A549 (cell line): ENCODE data around the gene CLIC5. TPM values are rescaled to one million over a fixed set of nuclear protein-coding genes. Genes with fewer than 3 reads are reported as not detected.

Experiments
- ATAC-seq, 2 experiments: fragments of 200-7000 bp in 1 of 2; fragments of >200 bp in 1 of 2; cut with Nextera tagmentation in 1 of 2; cut with Tn5 transposase in 1 of 2; 3 replicates each; pipeline versions ENCODE4 v1.8.0 to v1.9.1; 2018 to 2020; ENCODE audit warnings: mild to moderate bottlenecking in 1 of 2, moderate library complexity in 1 of 2
- CTCF ChIA-PET: fragments of 300-600 bp; sonication (Branson Sonifier 250); formaldehyde crosslinking; extraction: SDS; loops from one replicate; lab custom pipeline; 2021; ENCODE audit warnings: antibody characterized with exemption, inconsistent platforms; lab: Yijun Ruan, JAX
- POLR2A ChIA-PET: fragments of 350-600 bp; formaldehyde crosslinking; extraction: SDS; loops from one replicate; lab custom pipeline; 2021; ENCODE audit warnings: antibody characterized with exemption, inconsistent platforms; lab: Yijun Ruan, JAX
- DNase-seq, 2 experiments: peaks; one replicate each; pipeline versions ENCODE4 v3.0.0 to v3.0.0-alpha.2; 2011 to 2016; ENCODE audit warnings: low read depth in 1 of 2, low spot score in 1 of 2
- FAIRE-seq: peaks from 2 replicates; lab custom pipeline; 2011; peaks lifted over from hg19 to GRCh38; lab: Jason Lieb, UNC
- H3K27ac ChIP-seq, 2 experiments: fragments of >200 bp; sonication (Bioruptor Twin); formaldehyde crosslinking; 3 replicates each; pipeline ENCODE4 v1.5.1; 2016 to 2017
- H3K4me1 ChIP-seq: fragments of >200 bp; sonication (Bioruptor Twin); formaldehyde crosslinking; 3 replicates; pipeline ENCODE4 v1.6.1; 2016
- H3K4me2 ChIP-seq: fragments of >200 bp; sonication (Bioruptor Twin); formaldehyde crosslinking; 3 replicates; pipeline ENCODE4 v1.6.1; 2016
- H3K4me3 ChIP-seq: fragments of >200 bp; sonication (Bioruptor Twin); formaldehyde crosslinking; 3 replicates; pipeline ENCODE4 v1.5.1; 2016
- H3K9me3 ChIP-seq: fragments of >200 bp; sonication (Bioruptor Twin); formaldehyde crosslinking; 3 replicates; pipeline ENCODE4 v1.6.1; 2016
- CBX2 ChIP-seq: fragments of 200-600 bp; sonication (generic); IDR thresholded peaks from 2 replicates; pipeline ENCODE4 v1.6.1; 2016; ENCODE audit warnings: low read depth, mild to moderate bottlenecking, borderline replicate concordance
- CBX8 ChIP-seq: fragments of 200-600 bp; sonication (generic); IDR thresholded peaks from 2 replicates; pipeline ENCODE4 v1.6.1; 2016
- EHF ChIP-seq: fragments of 250-450 bp; sonication (Bioruptor Pico); IDR thresholded peaks from 2 replicates; pipeline ENCODE4 v1.5.0; 2020; ENCODE audit warnings: mild to moderate bottlenecking
- EHMT2 ChIP-seq: fragments of 200-600 bp; sonication (generic); IDR thresholded peaks from 2 replicates; pipeline ENCODE4 v1.6.1; 2016; ENCODE audit warnings: antibody characterized with exemption, low read depth, mild to moderate bottlenecking, moderate library complexity
- EP300 ChIP-seq, 2 experiments: fragments of >200 bp; sonication (Bioruptor Twin); formaldehyde crosslinking; IDR thresholded peaks; 2 replicates in 1 of 2; 3 replicates in 1 of 2; pipeline ENCODE4 v1.6.1; 2016 to 2017
- ESRRA ChIP-seq: fragments of 150-350 bp; IDR thresholded peaks from 2 replicates; pipeline ENCODE4 v1.6.1; 2014; ENCODE audit warnings: mild to moderate bottlenecking, low read length, borderline replicate concordance
- FOSB ChIP-seq: fragments of 250-450 bp; sonication (Bioruptor Pico); IDR thresholded peaks from 2 replicates; pipeline ENCODE4 v1.5.0; 2020; ENCODE audit warnings: mild to moderate bottlenecking, moderate library complexity
- GATA3 ChIP-seq: IDR thresholded peaks from 2 replicates; pipeline ENCODE4 v1.6.1; 2012; ENCODE audit warnings: borderline replicate concordance
- HDAC2 ChIP-seq: fragments of 200-600 bp; sonication (generic); IDR thresholded peaks from 2 replicates; pipeline ENCODE4 v1.6.1; 2016
- HOXB13 ChIP-seq: fragments of 250-450 bp; sonication (Bioruptor Pico); IDR thresholded peaks from 2 replicates; pipeline ENCODE4 v1.5.0; 2020; ENCODE audit warnings: low read depth, mild to moderate bottlenecking, moderate library complexity
- JUN ChIP-seq, 2 experiments: fragments of >200 bp; sonication (Bioruptor Twin); formaldehyde crosslinking; IDR thresholded peaks; 2 replicates in 1 of 2; 3 replicates in 1 of 2; pipeline ENCODE4 v1.6.1; 2016 to 2017
- JUNB ChIP-seq: fragments of >200 bp; sonication (Bioruptor Twin); formaldehyde crosslinking; IDR thresholded peaks from 2 replicates; pipeline ENCODE4 v1.6.1; 2016
- KDM1A ChIP-seq: fragments of 200-600 bp; sonication (generic); IDR thresholded peaks from 2 replicates; pipeline ENCODE4 v1.6.1; 2016; ENCODE audit warnings: low read depth, mild to moderate bottlenecking
- KDM5A ChIP-seq: fragments of 200-600 bp; sonication (generic); IDR thresholded peaks from 2 replicates; pipeline ENCODE4 v1.6.1; 2016; ENCODE audit warnings: antibody characterized with exemption, mild to moderate bottlenecking
- MAFK ChIP-seq: fragments of 450-650 bp; IDR thresholded peaks from 2 replicates; pipeline ENCODE4 v1.6.1; 2014; ENCODE audit not compliant: partially characterized antibody
- POLR2A ChIP-seq: IDR thresholded peaks from 2 replicates; pipeline ENCODE4 v1.6.1; 2012; ENCODE audit warnings: mild to moderate bottlenecking, low read length
- RAD21 ChIP-seq, 2 experiments: fragments of >200 bp in 1 of 2; sonication (Bioruptor Twin) in 1 of 2; formaldehyde crosslinking in 1 of 2; IDR thresholded peaks in 1 of 2; conservative IDR thresholded peaks in 1 of 2; 2 replicates in 1 of 2; 3 replicates in 1 of 2; pipeline ENCODE4 v1.6.1; 2012 to 2018; ENCODE audit warnings: inconsistent platforms in 1 of 2
- RARB ChIP-seq: fragments of 250-450 bp; sonication (Bioruptor Pico); IDR thresholded peaks from 2 replicates; pipeline ENCODE4 v1.8.0; 2021; ENCODE audit warnings: mild to moderate bottlenecking, moderate library complexity
- RCOR1 ChIP-seq: fragments of 150-350 bp; IDR thresholded peaks from 2 replicates; pipeline ENCODE4 v1.6.1; 2014; ENCODE audit warnings: antibody characterized with exemption, low read length, low read depth
- TP53 ChIP-seq: fragments of 250-450 bp; sonication (Bioruptor Pico); IDR thresholded peaks from 2 replicates; pipeline ENCODE4 v1.5.0; 2021; ENCODE audit warnings: mild to moderate bottlenecking, moderate library complexity
- ZNF302 ChIP-seq: fragments of 250-450 bp; sonication (Bioruptor Pico); IDR thresholded peaks from 2 replicates; pipeline ENCODE4 v1.9.0; 2021; ENCODE audit warnings: inconsistent platforms, mild to moderate bottlenecking, moderate library complexity
- ZSCAN20 ChIP-seq: fragments of 250-450 bp; sonication (Bioruptor Pico); IDR thresholded peaks from 2 replicates; pipeline ENCODE4 v1.8.0; 2022; ENCODE audit warnings: mild to moderate bottlenecking, moderate library complexity
- WGBS: methylation state at CpG from one replicate; pipeline ENCODE4 v1.1.6; 2017; ENCODE audit errors: missing lambda C conversion rate; 5-methylcytosine and 5-hydroxymethylcytosine counted together
- polyA plus RNA-seq, 4 experiments: library from polyadenylated mRNA; depleted of rRNA in 3 of 4; stranded (reverse); fragments of >200 nt; fragmentation: RNase III in 1 of 4; extraction: RNeasy Plus Mini Kit Qiagen cat#74134 plus additional on column Dnase treatment in 1 of 4; gene quantifications; 2 replicates in 3 of 4; 3 replicates in 1 of 4; pipeline ENCODE4 v1.2.3, GENCODE V29; 2011 to 2017
- TF ChIP-seq, protein P1 (sequence below): IDR thresholded peaks from 2 replicates; pipeline ENCODE4 v1.6.1; 2012; ENCODE audit warnings: low read depth, borderline replicate concordance
- TF ChIP-seq, protein P2 (sequence below): IDR thresholded peaks from 2 replicates; pipeline ENCODE4 v1.6.1; 2012
- TF ChIP-seq, protein P3 (sequence below): fragments of 250-450 bp; sonication (Bioruptor Pico); IDR thresholded peaks from 2 replicates; pipeline ENCODE4 v1.5.0; 2020; ENCODE audit warnings: low read depth, mild to moderate bottlenecking, moderate library complexity
- TF ChIP-seq, protein P4 (sequence below): fragments of >200 bp; sonication (Bioruptor Twin); formaldehyde crosslinking; IDR thresholded peaks from 3 replicates; pipeline ENCODE4 v1.5.1; 2016
- TF ChIP-seq, protein P5 (sequence below): IDR thresholded peaks from 2 replicates; pipeline ENCODE4 v1.6.1; 2012
- TF ChIP-seq, protein P6 (sequence below): fragments of >200 bp; sonication (Bioruptor Twin); formaldehyde crosslinking; IDR thresholded peaks from 3 replicates; pipeline ENCODE4 v1.6.1; 2016
- TF ChIP-seq, protein P7 (sequence below): fragments of 250-450 bp; sonication (Bioruptor Pico); IDR thresholded peaks from 2 replicates; pipeline ENCODE4 v1.5.0; 2021; ENCODE audit warnings: mild to moderate bottlenecking, moderate library complexity, borderline replicate concordance

The CLIC5 gene
- polyA plus RNA-seq, 2 of the 4 experiments (the other 2 are of a cell fraction) = not detected

DNA sequence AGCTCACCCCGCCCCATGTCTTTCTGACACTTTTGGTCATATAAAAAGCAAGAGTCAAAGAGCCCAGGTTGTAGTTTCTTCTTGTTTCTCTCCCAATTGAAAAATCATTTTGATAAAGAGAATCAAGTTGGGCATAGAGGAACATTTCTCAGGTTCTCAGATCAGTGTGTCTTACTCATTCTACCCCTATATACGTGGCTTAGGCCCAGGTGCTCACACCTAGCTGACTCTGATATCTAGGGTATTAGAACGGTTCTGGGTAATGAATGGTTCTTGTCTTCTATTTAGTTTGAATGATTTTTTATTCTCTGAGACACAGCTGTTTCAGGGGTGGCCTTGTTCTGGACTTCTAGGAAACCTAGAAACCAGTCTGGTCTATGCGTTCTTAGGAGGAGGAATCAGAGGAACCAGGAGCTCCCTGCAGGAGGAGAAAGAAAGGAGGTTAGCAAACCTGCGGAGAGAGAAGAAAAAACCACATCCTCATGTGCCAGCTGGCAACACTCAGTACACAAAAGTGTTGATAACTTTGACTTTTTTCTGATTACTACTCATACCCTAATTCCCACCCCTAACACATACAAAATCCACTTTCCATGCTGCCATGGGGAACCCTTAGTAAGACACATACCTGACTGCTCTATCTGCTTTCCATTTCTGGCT lies 178.0 kb downstream of the CLIC5 start:
- Histone ChIP-seq H3K9me3 (no peaks in the 10 kb centered on the region), H3K27ac (no peak overlapping the region)
- DNase-seq (no peak), ATAC-seq (no peak), FAIRE-seq (no peak)
- WGBS = 49% methylated on average over 5 of the region's 5 CpGs
- ChIA-PET POLR2A (no interaction called here), CTCF (no interaction called here)
- no peak for TF ChIP-seq JUNB
- TF ChIP-seq, protein P1, sequence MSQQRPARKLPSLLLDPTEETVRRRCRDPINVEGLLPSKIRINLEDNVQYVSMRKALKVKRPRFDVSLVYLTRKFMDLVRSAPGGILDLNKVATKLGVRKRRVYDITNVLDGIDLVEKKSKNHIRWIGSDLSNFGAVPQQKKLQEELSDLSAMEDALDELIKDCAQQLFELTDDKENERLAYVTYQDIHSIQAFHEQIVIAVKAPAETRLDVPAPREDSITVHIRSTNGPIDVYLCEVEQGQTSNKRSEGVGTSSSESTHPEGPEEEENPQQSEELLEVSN = no peak
- TF ChIP-seq CBX8 = no peak
- TF ChIP-seq CBX2 = no peak
- TF ChIP-seq POLR2A = no peak
- no peak for TF ChIP-seq ZSCAN20 (CRISPR knock-in tag)
- TF ChIP-seq RARB (CRISPR knock-in tag) = no peak
- TF ChIP-seq RAD21 (conservative IDR thresholded peaks at IDR 0.05 in 1 of 2, IDR thresholded peaks at IDR 0.05 in 1 of 2) = no peak
- no peak for TF ChIP-seq JUN (IDR thresholded peaks at IDR 0.05)
- no peak for TF ChIP-seq MAFK
- TF ChIP-seq, protein P2, sequence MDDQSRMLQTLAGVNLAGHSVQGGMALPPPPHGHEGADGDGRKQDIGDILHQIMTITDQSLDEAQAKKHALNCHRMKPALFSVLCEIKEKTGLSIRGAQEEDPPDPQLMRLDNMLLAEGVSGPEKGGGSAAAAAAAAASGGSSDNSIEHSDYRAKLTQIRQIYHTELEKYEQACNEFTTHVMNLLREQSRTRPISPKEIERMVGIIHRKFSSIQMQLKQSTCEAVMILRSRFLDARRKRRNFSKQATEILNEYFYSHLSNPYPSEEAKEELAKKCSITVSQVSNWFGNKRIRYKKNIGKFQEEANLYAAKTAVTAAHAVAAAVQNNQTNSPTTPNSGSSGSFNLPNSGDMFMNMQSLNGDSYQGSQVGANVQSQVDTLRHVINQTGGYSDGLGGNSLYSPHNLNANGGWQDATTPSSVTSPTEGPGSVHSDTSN = no peak
- no peak for TF ChIP-seq GATA3
- TF ChIP-seq HOXB13 (CRISPR knock-in tag) = no peak
- TF ChIP-seq ESRRA = no peak
- no peak for TF ChIP-seq EP300 (IDR thresholded peaks at IDR 0.05)
- no peak for TF ChIP-seq ZNF302 (CRISPR knock-in tag)
- TF ChIP-seq, protein P3, sequence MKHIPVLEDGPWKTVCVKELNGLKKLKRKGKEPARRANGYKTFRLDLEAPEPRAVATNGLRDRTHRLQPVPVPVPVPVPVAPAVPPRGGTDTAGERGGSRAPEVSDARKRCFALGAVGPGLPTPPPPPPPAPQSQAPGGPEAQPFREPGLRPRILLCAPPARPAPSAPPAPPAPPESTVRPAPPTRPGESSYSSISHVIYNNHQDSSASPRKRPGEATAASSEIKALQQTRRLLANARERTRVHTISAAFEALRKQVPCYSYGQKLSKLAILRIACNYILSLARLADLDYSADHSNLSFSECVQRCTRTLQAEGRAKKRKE = no peak
- no peak for TF ChIP-seq KDM1A
- TF ChIP-seq, all 56 proteins: peak for 0
- no peaks in the 10 kb centered on the region for H3K4me1 ChIP-seq
- H3K4me3 ChIP-seq = no peak overlapping the region
- H3K4me2 ChIP-seq = no peak overlapping the region

DNA sequence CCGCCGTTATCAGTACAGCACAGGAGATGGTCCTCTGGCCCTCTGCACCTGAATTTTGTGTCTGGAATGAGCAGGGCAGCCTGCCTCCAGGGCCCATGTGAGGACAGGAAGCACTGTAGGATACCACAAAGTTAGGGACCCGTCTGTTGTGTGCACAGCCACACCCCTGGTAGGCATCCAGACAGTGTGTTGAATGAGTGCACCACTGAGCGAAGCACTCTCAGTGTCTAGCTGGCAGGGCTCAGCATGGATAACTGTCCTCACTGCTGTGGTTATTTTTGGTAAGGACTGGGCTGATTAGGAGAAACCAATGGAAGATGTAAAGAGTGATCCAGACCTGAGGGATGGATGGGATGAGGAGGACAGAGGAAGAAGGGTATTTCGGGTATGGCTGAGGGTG lies 178.7 kb downstream of the CLIC5 start:
- TF ChIP-seq, protein P4, sequence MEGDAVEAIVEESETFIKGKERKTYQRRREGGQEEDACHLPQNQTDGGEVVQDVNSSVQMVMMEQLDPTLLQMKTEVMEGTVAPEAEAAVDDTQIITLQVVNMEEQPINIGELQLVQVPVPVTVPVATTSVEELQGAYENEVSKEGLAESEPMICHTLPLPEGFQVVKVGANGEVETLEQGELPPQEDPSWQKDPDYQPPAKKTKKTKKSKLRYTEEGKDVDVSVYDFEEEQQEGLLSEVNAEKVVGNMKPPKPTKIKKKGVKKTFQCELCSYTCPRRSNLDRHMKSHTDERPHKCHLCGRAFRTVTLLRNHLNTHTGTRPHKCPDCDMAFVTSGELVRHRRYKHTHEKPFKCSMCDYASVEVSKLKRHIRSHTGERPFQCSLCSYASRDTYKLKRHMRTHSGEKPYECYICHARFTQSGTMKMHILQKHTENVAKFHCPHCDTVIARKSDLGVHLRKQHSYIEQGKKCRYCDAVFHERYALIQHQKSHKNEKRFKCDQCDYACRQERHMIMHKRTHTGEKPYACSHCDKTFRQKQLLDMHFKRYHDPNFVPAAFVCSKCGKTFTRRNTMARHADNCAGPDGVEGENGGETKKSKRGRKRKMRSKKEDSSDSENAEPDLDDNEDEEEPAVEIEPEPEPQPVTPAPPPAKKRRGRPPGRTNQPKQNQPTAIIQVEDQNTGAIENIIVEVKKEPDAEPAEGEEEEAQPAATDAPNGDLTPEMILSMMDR = no peak
- no peak for TF ChIP-seq JUN (IDR thresholded peaks at IDR 0.05)
- TF ChIP-seq, protein P5, sequence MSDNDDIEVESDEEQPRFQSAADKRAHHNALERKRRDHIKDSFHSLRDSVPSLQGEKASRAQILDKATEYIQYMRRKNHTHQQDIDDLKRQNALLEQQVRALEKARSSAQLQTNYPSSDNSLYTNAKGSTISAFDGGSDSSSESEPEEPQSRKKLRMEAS = no peak
- no peak for TF ChIP-seq HDAC2
- TF ChIP-seq KDM5A = no peak
- TF ChIP-seq EHF (CRISPR knock-in tag) = no peak
- TF ChIP-seq FOSB (CRISPR knock-in tag) = no peak
- TF ChIP-seq, protein P1 = no peak
- TF ChIP-seq ESRRA = no peak
- no peak for TF ChIP-seq EHMT2
- no peak for TF ChIP-seq RCOR1
- no peak for TF ChIP-seq ZSCAN20 (CRISPR knock-in tag)
- TF ChIP-seq RARB (CRISPR knock-in tag) = no peak
- TF ChIP-seq, protein P6, sequence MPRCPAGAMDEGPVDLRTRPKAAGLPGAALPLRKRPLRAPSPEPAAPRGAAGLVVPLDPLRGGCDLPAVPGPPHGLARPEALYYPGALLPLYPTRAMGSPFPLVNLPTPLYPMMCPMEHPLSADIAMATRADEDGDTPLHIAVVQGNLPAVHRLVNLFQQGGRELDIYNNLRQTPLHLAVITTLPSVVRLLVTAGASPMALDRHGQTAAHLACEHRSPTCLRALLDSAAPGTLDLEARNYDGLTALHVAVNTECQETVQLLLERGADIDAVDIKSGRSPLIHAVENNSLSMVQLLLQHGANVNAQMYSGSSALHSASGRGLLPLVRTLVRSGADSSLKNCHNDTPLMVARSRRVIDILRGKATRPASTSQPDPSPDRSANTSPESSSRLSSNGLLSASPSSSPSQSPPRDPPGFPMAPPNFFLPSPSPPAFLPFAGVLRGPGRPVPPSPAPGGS = no peak
- no peak for TF ChIP-seq TP53
- TF ChIP-seq, protein P7, sequence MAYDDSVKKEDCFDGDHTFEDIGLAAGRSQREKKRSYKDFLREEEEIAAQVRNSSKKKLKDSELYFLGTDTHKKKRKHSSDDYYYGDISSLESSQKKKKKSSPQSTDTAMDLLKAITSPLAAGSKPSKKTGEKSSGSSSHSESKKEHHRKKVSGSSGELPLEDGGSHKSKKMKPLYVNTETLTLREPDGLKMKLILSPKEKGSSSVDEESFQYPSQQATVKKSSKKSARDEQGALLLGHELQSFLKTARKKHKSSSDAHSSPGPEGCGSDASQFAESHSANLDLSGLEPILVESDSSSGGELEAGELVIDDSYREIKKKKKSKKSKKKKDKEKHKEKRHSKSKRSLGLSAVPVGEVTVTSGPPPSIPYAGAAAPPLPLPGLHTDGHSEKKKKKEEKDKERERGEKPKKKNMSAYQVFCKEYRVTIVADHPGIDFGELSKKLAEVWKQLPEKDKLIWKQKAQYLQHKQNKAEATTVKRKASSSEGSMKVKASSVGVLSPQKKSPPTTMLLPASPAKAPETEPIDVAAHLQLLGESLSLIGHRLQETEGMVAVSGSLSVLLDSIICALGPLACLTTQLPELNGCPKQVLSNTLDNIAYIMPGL (CRISPR knock-in tag) = no peak
- TF ChIP-seq GATA3 = no peak
- ChIA-PET CTCF (no interaction called here), POLR2A (no interaction called here)
- no peaks in the 10 kb centered on the region for H3K4me1 ChIP-seq
- 60% methylated on average over 3 of the region's 5 CpGs for WGBS
- no peak overlapping the region for H3K4me2 ChIP-seq
- FAIRE-seq (no peak), ATAC-seq (no peak), DNase-seq (no peak)
- no peaks in the 10 kb centered on the region for H3K9me3 ChIP-seq
- H3K27ac ChIP-seq = no peak overlapping the region
- no peak overlapping the region for H3K4me3 ChIP-seq
